OCI-LY3 (cell line): ENCODE measurements around the gene PPP2R5C.
A peak's percentile ranks its signal among the peaks of the same experiment; 100 is the strongest.

ENCODE experiments used
- H2AFZ ChIP-seq: fragments of 200-600, 300-600 bp; shearing (Covaris generic); 2 replicates; pipeline ENCODE4 v1.6.0; 2014; ENCODE audit warnings: antibody characterized with exemption, low read depth, low read length
- H3K27ac ChIP-seq: fragments of 200-600, 300-600 bp; sonication (generic); 2 replicates; pipeline ENCODE4 v1.5.1; 2014; ENCODE audit warnings: mild to moderate bottlenecking, low read length, moderate library complexity, mixed read lengths
- H3K27me3 ChIP-seq: fragments of 200-600, 300-600 bp; sonication (generic); 2 replicates; pipeline ENCODE4 v1.6.1; 2014; ENCODE audit warnings: low read depth, low read length, mixed read lengths
- H3K36me3 ChIP-seq: fragments of 200-600, 300-600 bp; sonication (generic); replicated peaks from 2 replicates; pipeline ENCODE3; 2014; ENCODE audit warnings: low read depth, low read length, mixed read lengths
- H3K4me1 ChIP-seq: fragments of 300-600, 200-600 bp; sonication (generic); 2 replicates; pipeline ENCODE4 v1.6.1; 2014; ENCODE audit warnings: low read length, mixed read lengths
- H3K4me2 ChIP-seq: fragments of 200-600, 300-600 bp; sonication (generic); 2 replicates; pipeline ENCODE4 v1.6.1; 2014; ENCODE audit warnings: low read length, mixed read lengths
- H3K4me3 ChIP-seq: fragments of 300-600, 200-600 bp; sonication (generic); 2 replicates; pipeline ENCODE4 v1.5.1; 2014; ENCODE audit warnings: antibody characterized with exemption, mild to moderate bottlenecking, low read length, moderate library complexity
- H3K79me2 ChIP-seq: fragments of 300-600, 200-600 bp; shearing (Covaris generic); 2 replicates; pipeline ENCODE4 v1.6.1; 2014; ENCODE audit warnings: mild to moderate bottlenecking, low read length, mixed read lengths
- H3K9ac ChIP-seq: fragments of 300-600, 200-600 bp; shearing (Covaris generic); 2 replicates; pipeline ENCODE4 v1.6.0; 2014; ENCODE audit warnings: mild to moderate bottlenecking, low read length, moderate library complexity
- H3K9me3 ChIP-seq: fragments of 200-600, 300-600 bp; shearing (Covaris generic); 2 replicates; pipeline ENCODE4 v1.6.1; 2014; ENCODE audit warnings: low read length, mixed read lengths; ENCODE audit not compliant: insufficient read depth
- H4K20me1 ChIP-seq: fragments of 200-600, 300-600 bp; sonication (generic); 2 replicates; pipeline ENCODE4 v1.6.1; 2016; ENCODE audit warnings: low read length, mixed read lengths; ENCODE audit not compliant: insufficient read depth
- EZH2phosphoT487 ChIP-seq: fragments of 200-600 bp; shearing (Covaris generic); IDR thresholded peaks from 2 replicates; pipeline ENCODE4 v1.6.1; 2018; ENCODE audit warnings: antibody characterized with exemption, mixed run types, low read depth
- TF ChIP-seq, protein P1 (sequence below): fragments of 200-600, 300-600 bp; sonication (generic); IDR thresholded peaks from 2 replicates; pipeline ENCODE4 v1.5.1; 2014; ENCODE audit warnings: antibody characterized with exemption, low read length, low read depth

The PPP2R5C gene

DNA sequence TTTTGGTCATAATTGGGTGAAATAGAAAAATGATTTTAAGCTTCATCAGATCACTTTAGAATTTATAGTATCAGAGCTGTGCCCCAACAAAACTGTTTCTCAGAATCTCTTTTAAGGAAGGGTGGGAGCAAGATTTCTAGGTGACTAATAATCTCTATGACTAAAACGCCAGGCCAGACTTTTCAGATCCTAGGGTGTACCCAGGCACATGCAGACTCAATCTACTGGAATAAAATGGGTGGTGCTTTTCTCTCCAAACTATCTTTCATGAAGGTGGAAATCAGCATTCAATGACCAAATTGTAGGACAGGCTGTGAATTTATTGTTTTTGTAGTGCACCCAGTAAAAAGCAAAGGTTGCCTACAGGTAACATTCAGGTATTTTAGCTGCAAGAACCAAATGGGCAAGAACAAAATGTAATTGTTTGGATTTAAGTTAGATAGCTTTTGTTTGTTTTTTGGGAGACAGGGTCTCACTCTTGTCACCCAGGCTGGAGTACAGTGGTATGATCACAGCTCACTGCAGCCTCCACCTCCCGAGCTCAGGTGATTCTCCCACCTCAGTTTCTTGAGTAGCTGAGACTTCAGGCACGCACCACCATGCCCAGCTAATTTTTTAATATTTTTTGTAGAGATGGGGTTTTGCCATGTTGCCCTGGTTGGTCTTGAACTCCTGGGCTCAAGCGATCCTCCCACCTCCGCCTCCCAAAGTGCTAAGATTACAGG lies 49.5 kb downstream of the PPP2R5C start:
- no peaks in the 10 kb centered on the region for H3K9me3 ChIP-seq
- H3K4me1 ChIP-seq: peaks cover 20% of the 10 kb centered on the region
- H4K20me1 ChIP-seq: peaks cover 47% of the 10 kb centered on the region
- no peaks in the 10 kb centered on the region for H3K27me3 ChIP-seq
- peak overlapping the region; percentile 79 for H3K9ac ChIP-seq
- no peak overlapping the region for H2AFZ ChIP-seq
- peak overlapping the region; percentile 83 for H3K4me3 ChIP-seq
- peaks cover 59% of the 10 kb centered on the region for H3K79me2 ChIP-seq
- H3K27ac ChIP-seq: peak overlapping the region; percentile 93
- peaks cover 16% of the 10 kb centered on the region for H3K36me3 ChIP-seq
- peak overlapping the region; percentile 81 for H3K4me2 ChIP-seq
- TF ChIP-seq, protein P1, sequence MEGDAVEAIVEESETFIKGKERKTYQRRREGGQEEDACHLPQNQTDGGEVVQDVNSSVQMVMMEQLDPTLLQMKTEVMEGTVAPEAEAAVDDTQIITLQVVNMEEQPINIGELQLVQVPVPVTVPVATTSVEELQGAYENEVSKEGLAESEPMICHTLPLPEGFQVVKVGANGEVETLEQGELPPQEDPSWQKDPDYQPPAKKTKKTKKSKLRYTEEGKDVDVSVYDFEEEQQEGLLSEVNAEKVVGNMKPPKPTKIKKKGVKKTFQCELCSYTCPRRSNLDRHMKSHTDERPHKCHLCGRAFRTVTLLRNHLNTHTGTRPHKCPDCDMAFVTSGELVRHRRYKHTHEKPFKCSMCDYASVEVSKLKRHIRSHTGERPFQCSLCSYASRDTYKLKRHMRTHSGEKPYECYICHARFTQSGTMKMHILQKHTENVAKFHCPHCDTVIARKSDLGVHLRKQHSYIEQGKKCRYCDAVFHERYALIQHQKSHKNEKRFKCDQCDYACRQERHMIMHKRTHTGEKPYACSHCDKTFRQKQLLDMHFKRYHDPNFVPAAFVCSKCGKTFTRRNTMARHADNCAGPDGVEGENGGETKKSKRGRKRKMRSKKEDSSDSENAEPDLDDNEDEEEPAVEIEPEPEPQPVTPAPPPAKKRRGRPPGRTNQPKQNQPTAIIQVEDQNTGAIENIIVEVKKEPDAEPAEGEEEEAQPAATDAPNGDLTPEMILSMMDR: no peak
- no peak for TF ChIP-seq EZH2phosphoT487

GRCh38 chr14:101812071-101812470 lies 50.6 kb downstream of the PPP2R5C start:
- Histone ChIP-seq H3K9me3 (no peaks in the 10 kb centered on the region), H2AFZ (no peak overlapping the region), H3K79me2 (peaks cover 67% of the 10 kb centered on the region), H3K27ac (no peak overlapping the region), H3K36me3 (peaks cover 16% of the 10 kb centered on the region), H3K9ac (no peak overlapping the region), H3K4me1 (peaks cover 20% of the 10 kb centered on the region), H3K4me2 (no peak overlapping the region), H3K4me3 (no peak overlapping the region), H4K20me1 (peaks cover 52% of the 10 kb centered on the region), H3K27me3 (no peaks in the 10 kb centered on the region)
- TF ChIP-seq, protein P1: no peak
- no peak for TF ChIP-seq EZH2phosphoT487

DNA sequence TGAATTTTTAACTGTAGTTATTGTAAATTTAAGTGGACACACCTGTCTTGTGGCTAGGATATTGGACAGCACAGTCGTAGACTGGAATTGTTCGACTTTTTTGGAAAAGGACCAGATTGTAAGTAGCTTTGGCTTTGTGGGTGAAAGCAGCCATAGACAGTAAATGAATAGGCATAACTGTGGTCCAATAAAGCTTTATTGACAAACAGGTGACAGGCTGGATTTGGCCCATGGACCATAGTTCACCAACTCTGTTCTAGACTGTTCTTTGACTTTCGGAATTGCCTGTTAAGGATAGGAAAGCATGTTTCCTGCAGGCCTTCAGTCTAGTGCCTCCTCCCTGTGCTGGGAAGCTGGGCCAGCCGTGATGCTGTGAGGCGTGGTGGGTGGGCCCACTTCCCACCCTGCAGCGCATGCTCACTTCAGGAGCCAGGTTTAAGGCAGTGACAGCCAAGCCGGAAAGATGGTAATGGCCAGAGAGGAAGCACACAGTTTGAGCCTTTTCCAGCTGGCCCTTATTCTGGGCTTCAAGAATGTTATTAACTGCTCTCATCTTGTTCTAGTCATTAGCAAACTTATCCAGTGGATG lies 51.8 kb downstream of the PPP2R5C start:
- Histone ChIP-seq H3K36me3 (peaks cover 16% of the 10 kb centered on the region), H3K9me3 (no peaks in the 10 kb centered on the region), H3K4me3 (no peak overlapping the region), H3K79me2 (peaks cover 79% of the 10 kb centered on the region), H3K9ac (no peak overlapping the region), H3K4me2 (no peak overlapping the region), H3K27me3 (no peaks in the 10 kb centered on the region), H4K20me1 (peaks cover 61% of the 10 kb centered on the region), H3K4me1 (peaks cover 15% of the 10 kb centered on the region), H2AFZ (no peak overlapping the region), H3K27ac (no peak overlapping the region)
- no peak for TF ChIP-seq EZH2phosphoT487
- TF ChIP-seq, protein P1: no peak

DNA sequence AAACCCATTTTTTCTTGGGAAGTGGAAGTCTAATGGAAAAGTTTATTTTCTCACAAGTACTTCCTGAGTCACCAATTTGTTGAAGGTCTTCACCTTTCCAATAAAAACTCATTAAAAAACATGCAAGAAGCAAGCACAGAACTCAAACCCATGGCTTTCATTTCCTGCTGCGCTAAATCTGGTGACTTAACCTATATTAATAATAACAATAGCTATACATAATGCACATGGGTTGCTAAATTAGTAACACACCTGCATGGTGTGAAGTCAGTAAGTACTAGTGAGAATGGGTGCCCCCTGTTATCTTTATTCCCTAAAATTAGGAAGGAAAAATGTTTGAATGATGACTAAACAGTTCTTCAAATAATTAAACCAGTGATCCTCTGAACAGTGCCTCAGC lies 52.3 kb downstream of the PPP2R5C start:
- no peak for TF ChIP-seq EZH2phosphoT487
- TF ChIP-seq, protein P1: no peak
- Histone ChIP-seq H3K4me2 (no peak overlapping the region), H3K9me3 (no peaks in the 10 kb centered on the region), H3K9ac (no peak overlapping the region), H3K4me3 (no peak overlapping the region), H3K79me2 (peaks cover 84% of the 10 kb centered on the region), H3K27me3 (no peaks in the 10 kb centered on the region), H3K36me3 (peaks cover 16% of the 10 kb centered on the region), H4K20me1 (peaks cover 63% of the 10 kb centered on the region), H3K27ac (no peak overlapping the region), H2AFZ (no peak overlapping the region), H3K4me1 (peaks cover 10% of the 10 kb centered on the region)
